Breast epithelium (tissue), 3 donors: ENCODE measurements around the gene TGFBR3.

Experiments used
- CTCF ChIP-seq, 3 donors: fragments of 450-650 bp; IDR thresholded peaks; one replicate each; pipeline ENCODE4 v1.5.1; 2016 to 2017; ENCODE audit warnings: antibody characterized with exemption in 3 of 3, mild to moderate bottlenecking in 3 of 3, moderate library complexity in 3 of 3
- POLR2A ChIP-seq: fragments of 450-650 bp; IDR thresholded peaks from one replicate; pipeline ENCODE4 v1.6.1; 2016; ENCODE audit warnings: antibody characterized with exemption, mild to moderate bottlenecking, moderate library complexity
- POLR2AphosphoS5 ChIP-seq, 3 donors: sonication (generic); formaldehyde crosslinking; IDR thresholded peaks; one replicate each; pipeline ENCODE4 v1.6.1; 2017; ENCODE audit warnings: antibody characterized with exemption in 3 of 3

- TF ChIP-seq CTCF (IDR thresholded peaks at IDR 0.05) = no peak
- TF ChIP-seq POLR2A = no peak
- no peak for TF ChIP-seq POLR2AphosphoS5 (IDR thresholded peaks at IDR 0.05)
Measured at GRCh38 chr1:91759076-91759475, 126.9 kb downstream of the TGFBR3 start.
